H1 (cell line): ENCODE results near the gene PLEKHG2.

Source experiments
- CBX8 ChIP-seq: fragments of 300-800, 300-1000 bp; sonication (generic); IDR thresholded peaks from 2 replicates; pipeline ENCODE4 v1.7.1; 2016; ENCODE audit warnings: low read depth, low read length, borderline replicate concordance
- CHD2 ChIP-seq: IDR thresholded peaks from 2 replicates; pipeline ENCODE4 v1.6.1; 2012; ENCODE audit warnings: low read length, improper control_type of control experiment
- CTCF ChIP-seq, 3 experiments: IDR thresholded peaks; 1 replicate in 2 of 3; 2 replicates in 1 of 3; pipeline versions ENCODE4 v1.5.1 to v1.6.1; 2011; ENCODE audit warnings: low read length in 3 of 3, mild to moderate bottlenecking in 3 of 3, inconsistent platforms in 2 of 3, low read depth in 1 of 3, moderate library complexity in 1 of 3; ENCODE audit not compliant: insufficient read depth in 1 of 3; ENCODE audit errors: control extremely low read depth in 1 of 3
- EGR1 ChIP-seq: IDR thresholded peaks from 2 replicates; pipeline ENCODE4 v1.6.1; 2011; ENCODE audit warnings: low read depth, low read length, borderline replicate concordance
- EZH2 ChIP-seq: fragments of 200-600 bp; sonication (generic); IDR thresholded peaks from 2 replicates; pipeline ENCODE4 v1.7.1; 2012; ENCODE audit warnings: low read depth, mild to moderate bottlenecking, moderate library complexity, low read length, inconsistent platforms; ENCODE audit not compliant: severe bottlenecking
- GABPA ChIP-seq: IDR thresholded peaks from 2 replicates; pipeline ENCODE4 v1.6.1; 2011; ENCODE audit warnings: mild to moderate bottlenecking, low read length, moderate library complexity, borderline replicate concordance; ENCODE audit not compliant: insufficient read depth
- PHF8 ChIP-seq: fragments of 200-600 bp; sonication (generic); conservative IDR thresholded peaks from 2 replicates; pipeline ENCODE4 v1.7.1; 2012; ENCODE audit warnings: low read depth, mild to moderate bottlenecking, inconsistent platforms, low read length, moderate library complexity
- POLR2A ChIP-seq, 2 experiments: IDR thresholded peaks; 1 replicate in 1 of 2; 2 replicates in 1 of 2; pipeline ENCODE4 v1.6.1; 2011; ENCODE audit warnings: low read depth in 2 of 2, low read length in 2 of 2, mild to moderate bottlenecking in 2 of 2; ENCODE audit errors: control extremely low read depth in 1 of 2
- POLR2AphosphoS5 ChIP-seq: IDR thresholded peaks from 2 replicates; pipeline ENCODE4 v1.6.1; 2011; ENCODE audit warnings: low read depth, low read length
- SIN3A ChIP-seq, 2 experiments: IDR thresholded peaks in 1 of 2; conservative IDR thresholded peaks in 1 of 2; 2 replicates each; pipeline ENCODE4 v1.6.1; 2011 to 2012; ENCODE audit warnings: low read length in 2 of 2, improper control_type of control experiment in 1 of 2, low read depth in 1 of 2, mild to moderate bottlenecking in 1 of 2
- SP1 ChIP-seq: IDR thresholded peaks from 2 replicates; pipeline ENCODE4 v1.6.1; 2011; ENCODE audit warnings: low read depth, low read length
- YY1 ChIP-seq: IDR thresholded peaks from 2 replicates; pipeline ENCODE4 v1.6.1; 2011; ENCODE audit warnings: low read depth, mild to moderate bottlenecking, low read length

- TF ChIP-seq CTCF (IDR thresholded peaks at IDR 0.05; ENCODE audit: control extremely low read depth in 1 of 3, insufficient read depth in 1 of 3, low read depth in 1 of 3, low read length in 3 of 3) (no peak), YY1 (no peak), EGR1 (no peak), CHD2 (no peak), POLR2AphosphoS5 (no peak), GABPA (no peak), SP1 (no peak), POLR2A (IDR thresholded peaks at IDR 0.05; ENCODE audit: control extremely low read depth in 1 of 2, low read depth in 2 of 2, low read length in 2 of 2) (no peak), CBX8 (no peak), PHF8 (no peak), EZH2 (no peak), SIN3A (conservative IDR thresholded peaks at IDR 0.05 in 1 of 2, IDR thresholded peaks at IDR 0.05 in 1 of 2; ENCODE audit: low read depth in 1 of 2, low read length in 2 of 2) (no peak)
Observed at GRCh38 chr19:39386557-39386956, 25.9 kb upstream of the PLEKHG2 start.
